GM18498 (cell line): Measurements from ENCODE around the gene CTPS1.
A peak's percentile ranks its signal among the peaks of the same experiment; 100 is the strongest.

Experiments used
- ATAC-seq: cut with Tn5 transposase; IDR thresholded peaks from one replicate; pipeline ENCODE4 v1.9.1; 2021; ENCODE audit warnings: mild to moderate bottlenecking, moderate library complexity; ENCODE audit not compliant: unreplicated experiment

The CTPS1 gene

GRCh38 chr1:40966417-40966816 lies 13.1 kb upstream of the CTPS1 start:
- no peak for ATAC-seq

GRCh38 chr1:40969445-40969844 lies 10.1 kb upstream of the CTPS1 start:
- ATAC-seq: no peak

- ATAC-seq: no peak
Measured at GRCh38 chr1:40971966-40972365, 7.5 kb upstream of the CTPS1 start.

GRCh38 chr1:40973912-40974311 lies 5.6 kb upstream of the CTPS1 start:
- no peak for ATAC-seq

- no peak for ATAC-seq
Measured at GRCh38 chr1:40974945-40975344, 4.6 kb upstream of the CTPS1 start.

- ATAC-seq: no peak
Measured at GRCh38 chr1:40976952-40977690, 2.4 kb upstream of the CTPS1 start.

- ATAC-seq: no peak
Measured at GRCh38 chr1:40977716-40978115, 1.8 kb upstream of the CTPS1 start.

- no peak for ATAC-seq
Measured at GRCh38 chr1:40978886-40979240, 633 bp upstream of the CTPS1 start.

- ATAC-seq: peak; percentile 24
Measured at GRCh38 chr1:40980068-40980452, 564 bp downstream of the CTPS1 start.

- ATAC-seq: no peak
Measured at GRCh38 chr1:40980453-40981121, 1.1 kb downstream of the CTPS1 start.

GRCh38 chr1:40981691-40982448 lies 2.4 kb downstream of the CTPS1 start:
- ATAC-seq: no peak

GRCh38 chr1:40982721-40983120 lies 3.2 kb downstream of the CTPS1 start:
- no peak for ATAC-seq

GRCh38 chr1:40983286-40983685 lies 3.8 kb downstream of the CTPS1 start:
- ATAC-seq: no peak

- no peak for ATAC-seq
Measured at GRCh38 chr1:40984066-40984465, 4.6 kb downstream of the CTPS1 start.

- ATAC-seq: no peak
Measured at GRCh38 chr1:40984531-40984930, 5.0 kb downstream of the CTPS1 start.

- no peak for ATAC-seq
Measured at GRCh38 chr1:40985161-40985560, 5.7 kb downstream of the CTPS1 start.

- no peak for ATAC-seq
Measured at GRCh38 chr1:40985875-40986274, 6.4 kb downstream of the CTPS1 start.

GRCh38 chr1:40986328-40986783 lies 6.9 kb downstream of the CTPS1 start:
- no peak for ATAC-seq

GRCh38 chr1:40986956-40987355 lies 7.5 kb downstream of the CTPS1 start:
- ATAC-seq: no peak

- no peak for ATAC-seq
Measured at GRCh38 chr1:40987439-40988276, 8.2 kb downstream of the CTPS1 start.

GRCh38 chr1:40988280-40988679 lies 8.8 kb downstream of the CTPS1 start:
- no peak for ATAC-seq
